Stimulated activated CD4-positive, alpha-beta T cell treated with anti-CD3 and anti-CD28 coated beads, Interleukin-1b, Interleukin-23, amount 100 ng/mL, for 24 hours (primary cell): ENCODE data around the gene PYGM.
A peak's percentile ranks its signal among the peaks of the same experiment; 100 is the strongest.

Experiments
- DNase-seq, 4 experiments: peaks; one replicate each; pipeline ENCODE4 v3.0.0-alpha.2; 2020; ENCODE audit warnings: low read depth in 4 of 4, low spot score in 1 of 4

Gene PYGM

GRCh38 chr11:64759722-64760719, at the start of gene PYGM:
Gene PYGM, minus strand, starts transcription at chr11:64759974. Its CDS starts 76 bp downstream, at chr11:64759898.
- no peak for DNase-seq

GRCh38 chr11:64805481-64805880, 45.7 kb upstream of the PYGM start:
- no peak for DNase-seq

- no peak for DNase-seq
Measured at GRCh38 chr11:64804346-64805210, 44.8 kb upstream of the PYGM start.

GRCh38 chr11:64803846-64804345, 44.1 kb upstream of the PYGM start:
- DNase-seq: no peak

- DNase-seq: peak; percentile 64 to 83 (median 73)
Measured at GRCh38 chr11:64803158-64803845, 43.5 kb upstream of the PYGM start, which contains the start of gene MAP4K2. Gene MAP4K2, minus strand, starts transcription at chr11:64803214. Its CDS starts 65 bp downstream, at chr11:64803149.

GRCh38 chr11:64802370-64803157, 42.8 kb upstream of the PYGM start:
- DNase-seq: peak in 1 of 4 experiments; percentile 29

GRCh38 chr11:64801561-64802369, 42.0 kb upstream of the PYGM start:
- DNase-seq: no peak

- no peak for DNase-seq
Measured at GRCh38 chr11:64801158-64801464, 41.3 kb upstream of the PYGM start.

GRCh38 chr11:64800303-64801157, 40.8 kb upstream of the PYGM start:
- no peak for DNase-seq

GRCh38 chr11:64799623-64800302, 40.0 kb upstream of the PYGM start:
- DNase-seq: no peak

- DNase-seq: no peak
Measured at GRCh38 chr11:64799256-64799622, 39.5 kb upstream of the PYGM start.

GRCh38 chr11:64796757-64797541, 37.2 kb upstream of the PYGM start:
- no peak for DNase-seq

- no peak for DNase-seq
Measured at GRCh38 chr11:64796047-64796756, 36.4 kb upstream of the PYGM start.

GRCh38 chr11:64794526-64794925, 34.8 kb upstream of the PYGM start:
- no peak for DNase-seq

- DNase-seq: no peak
Measured at GRCh38 chr11:64793271-64794160, 33.7 kb upstream of the PYGM start.
